IMR-90 (cell line): ENCODE results near the gene DNAH8. TPM values are rescaled to one million over a fixed set of nuclear protein-coding genes. Genes with fewer than 3 reads are reported as not detected.

Experiments used
- ATAC-seq: fragments of 200-7000 bp; cut with Tn5 transposase; 2 replicates; pipeline ENCODE4 v1.9.1; 2020; ENCODE audit warnings: low read depth, mild to moderate bottlenecking, moderate library complexity
- BruUV-seq: library from RNA; stranded (reverse); fragments of 400-500 nt; replicated peaks from 2 replicates; lab custom pipeline; 2021; lab: Mats Ljungman, UMichigan
- CTCF ChIA-PET: fragments of 300-600 bp; formaldehyde crosslinking; extraction: SDS; loops from one replicate; lab custom pipeline; 2021; ENCODE audit warnings: antibody characterized with exemption; lab: Yijun Ruan, JAX
- POLR2A ChIA-PET: fragments of 300-600 bp; sonication (Branson Sonifier 250); formaldehyde crosslinking; loops from one replicate; lab custom pipeline; 2022; ENCODE audit warnings: antibody characterized with exemption; ENCODE audit not compliant: unreplicated experiment; lab: Charles Lee
- DNase-seq: peaks from one replicate; pipeline ENCODE4 v3.0.0; 2013
- H2AFZ ChIP-seq: replicated peaks from 2 replicates; pipeline ENCODE3; 2013; ENCODE audit warnings: low read length, mild to moderate bottlenecking; ENCODE audit not compliant: poor library complexity
- H2AK5ac ChIP-seq: 2 replicates; pipeline ENCODE4 v1.6.1; 2013; ENCODE audit warnings: low read depth, low read length, inconsistent platforms
- H2AK9ac ChIP-seq: replicated peaks from 2 replicates; pipeline ENCODE3; 2013; ENCODE audit warnings: mild to moderate bottlenecking, low read depth, low read length, moderate library complexity; ENCODE audit not compliant: poor library complexity
- H2BK120ac ChIP-seq: 2 replicates; pipeline ENCODE4 v1.6.1; 2013; ENCODE audit warnings: low read depth, low read length, inconsistent platforms
- H2BK15ac ChIP-seq: 3 replicates; pipeline ENCODE4 v1.6.1; 2013; ENCODE audit warnings: low read depth, low read length, inconsistent platforms
- H2BK20ac ChIP-seq: 2 replicates; pipeline ENCODE4 v1.6.1; 2013; ENCODE audit warnings: low read depth, mild to moderate bottlenecking, inconsistent platforms, low read length, moderate library complexity
- H2BK5ac ChIP-seq: 2 replicates; pipeline ENCODE4 v1.6.1; 2013; ENCODE audit warnings: mild to moderate bottlenecking, low read depth, low read length, inconsistent platforms; ENCODE audit not compliant: poor library complexity, severe bottlenecking
- H3K14ac ChIP-seq: replicated peaks from 2 replicates; pipeline ENCODE4 v1.6.1; 2013; ENCODE audit warnings: low read depth, low read length, inconsistent platforms
- H3K18ac ChIP-seq: 2 replicates; pipeline ENCODE4 v1.6.1; 2013; ENCODE audit warnings: low read depth, low read length, control low read depth
- H3K23ac ChIP-seq: 2 replicates; pipeline ENCODE4 v1.6.1; 2013; ENCODE audit warnings: low read depth, low read length, inconsistent platforms
- H3K27ac ChIP-seq: 2 replicates; pipeline ENCODE4 v1.5.1; 2013; ENCODE audit warnings: mild to moderate bottlenecking, control low read depth, low read length; ENCODE audit not compliant: insufficient read depth
- H3K27me3 ChIP-seq: 2 replicates; pipeline ENCODE4 v1.6.1; 2013; ENCODE audit warnings: low read length; ENCODE audit not compliant: control insufficient read depth, insufficient read depth
- H3K36me3 ChIP-seq: 2 replicates; pipeline ENCODE4 v1.6.1; 2013; ENCODE audit warnings: low read length, mixed read lengths; ENCODE audit not compliant: control insufficient read depth, insufficient read depth
- H3K4ac ChIP-seq: 2 replicates; pipeline ENCODE4 v1.6.1; 2013; ENCODE audit warnings: low read depth, low read length, inconsistent platforms
- H3K4me1 ChIP-seq: 2 replicates; pipeline ENCODE4 v1.6.1; 2013; ENCODE audit warnings: low read length, mixed read lengths; ENCODE audit not compliant: control insufficient read depth, insufficient read depth
- H3K4me2 ChIP-seq: 2 replicates; pipeline ENCODE4 v1.6.1; 2013; ENCODE audit warnings: low read depth, mild to moderate bottlenecking, control low read depth, low read length, moderate library complexity
- H3K4me3 ChIP-seq: 2 replicates; pipeline ENCODE4 v1.5.1; 2013; ENCODE audit warnings: low read depth, mild to moderate bottlenecking, control low read depth, low read length, moderate library complexity; ENCODE audit not compliant: insufficient read depth
- H3K56ac ChIP-seq: 2 replicates; pipeline ENCODE4 v1.6.1; 2013; ENCODE audit warnings: low read length, inconsistent platforms; ENCODE audit not compliant: insufficient read depth; ENCODE audit errors: extremely low read depth
- H3K79me1 ChIP-seq, 2 experiments: 2 replicates each; pipeline ENCODE4 v1.6.1; 2013; ENCODE audit warnings: low read length in 2 of 2, inconsistent platforms in 1 of 2, low read depth in 1 of 2
- H3K9ac ChIP-seq: 2 replicates; pipeline ENCODE4 v1.6.1; 2013; ENCODE audit warnings: low read depth, low read length, control low read depth
- H3K9me1 ChIP-seq: 2 replicates; pipeline ENCODE4 v1.6.1; 2013; ENCODE audit warnings: low read length, inconsistent platforms; ENCODE audit not compliant: insufficient read depth
- H3K9me3 ChIP-seq: 2 replicates; pipeline ENCODE4 v1.6.1; 2013; ENCODE audit warnings: low read length; ENCODE audit not compliant: control insufficient read depth, insufficient read depth
- H4K20me1 ChIP-seq: 2 replicates; pipeline ENCODE4 v1.6.1; 2013; ENCODE audit warnings: low read length, inconsistent platforms; ENCODE audit not compliant: insufficient read depth
- H4K5ac ChIP-seq: 2 replicates; pipeline ENCODE4 v1.6.1; 2013; ENCODE audit warnings: mild to moderate bottlenecking, low read depth, low read length, control low read depth
- H4K8ac ChIP-seq, 2 experiments: 2 replicates each; pipeline ENCODE4 v1.6.1; 2013; ENCODE audit warnings: low read depth in 2 of 2, low read length in 2 of 2, control low read depth in 1 of 2, inconsistent platforms in 1 of 2
- H4K91ac ChIP-seq: 2 replicates; pipeline ENCODE4 v1.6.1; 2013; ENCODE audit warnings: low read depth, low read length, inconsistent platforms; ENCODE audit not compliant: insufficient read depth
- BHLHE40 ChIP-seq: fragments of 150-350 bp; IDR thresholded peaks from 2 replicates; pipeline ENCODE4 v1.6.1; 2016; ENCODE audit warnings: mild to moderate bottlenecking, low read depth, low read length
- CEBPB ChIP-seq: IDR thresholded peaks from 2 replicates; pipeline ENCODE4 v1.6.1; 2012; ENCODE audit warnings: low read depth, low read length, improper control_type of control experiment
- CHD1 ChIP-seq: IDR thresholded peaks from 2 replicates; pipeline ENCODE4 v1.6.1; 2012; ENCODE audit warnings: low read depth, low read length, improper control_type of control experiment
- CTCF ChIP-seq: conservative IDR thresholded peaks from 2 replicates; pipeline ENCODE4 v1.5.1; 2012; ENCODE audit warnings: mild to moderate bottlenecking, low read depth, low read length, improper control_type of control experiment
- FOS ChIP-seq: fragments of 150-350 bp; IDR thresholded peaks from 2 replicates; pipeline ENCODE4 v1.6.1; 2016; ENCODE audit warnings: low read depth, low read length
- MAZ ChIP-seq: IDR thresholded peaks from 2 replicates; pipeline ENCODE4 v1.6.1; 2012; ENCODE audit warnings: low read depth, mild to moderate bottlenecking, low read length, improper control_type of control experiment, moderate library complexity, borderline replicate concordance
- MXI1 ChIP-seq: IDR thresholded peaks from 2 replicates; pipeline ENCODE4 v1.6.1; 2012; ENCODE audit warnings: low read depth, mild to moderate bottlenecking, low read length, moderate library complexity, borderline replicate concordance
- RAD21 ChIP-seq: IDR thresholded peaks from 2 replicates; pipeline ENCODE4 v1.6.1; 2012; ENCODE audit warnings: low read length, improper control_type of control experiment
- RCOR1 ChIP-seq: IDR thresholded peaks from 2 replicates; pipeline ENCODE4 v1.6.1; 2012; ENCODE audit warnings: mild to moderate bottlenecking, low read length, improper control_type of control experiment; ENCODE audit not compliant: insufficient replicate concordance
- RFX5 ChIP-seq: IDR thresholded peaks from 2 replicates; pipeline ENCODE4 v1.8.0; 2012; ENCODE audit warnings: low read depth, mild to moderate bottlenecking, low read length, moderate library complexity
- SMC3 ChIP-seq: fragments of 150-350 bp; IDR thresholded peaks from 2 replicates; pipeline ENCODE4 v1.6.1; 2016; ENCODE audit warnings: low read depth, mild to moderate bottlenecking, antibody characterized with exemption, low read length, moderate library complexity
- USF2 ChIP-seq: fragments of 150-350 bp; IDR thresholded peaks from 2 replicates; pipeline ENCODE4 v1.6.1; 2017; ENCODE audit warnings: mild to moderate bottlenecking, antibody characterized with exemption, low read length, low read depth
- WGBS, 2 experiments: methylation state at CpG; one replicate each; pipeline versions ENCODE4 v1.1.5 to v1.1.7; 2013; ENCODE audit warnings: missing lambda C conversion rate in 2 of 2; ENCODE audit not compliant: insufficient read length in 1 of 2; ENCODE audit errors: extremely low coverage in 2 of 2; 5-methylcytosine and 5-hydroxymethylcytosine counted together
- dilution Hi-C: fragments of 300-500 bp; cut with HindIII; formaldehyde crosslinking; loops from one replicate; pipeline ENCODE4 v1.14.3; 2018; ENCODE audit warnings: low sequenced_read_pairs; ENCODE audit not compliant: unreplicated experiment
- in situ Hi-C: fragments of 300-500 bp; cut with MboI; formaldehyde crosslinking; loops from 3 replicates; pipeline ENCODE4 v1.14.3; 2019; ENCODE audit warnings: low sequenced_read_pairs, inconsistent platforms, mixed read lengths
- intact Hi-C: fragments of 100-400 bp; cut with micrococcal nuclease; formaldehyde crosslinking; loops from 2 replicates; pipeline ENCODE4 v1.10.0; 2022
- polyA plus RNA-seq, 3 experiments: library from polyadenylated mRNA; depleted of rRNA; stranded (reverse); fragments of >200 nt; gene quantifications; 2 replicates each; pipeline ENCODE4 v1.2.3, GENCODE V29; 2012; ENCODE audit warnings: low replicate concordance in 1 of 3
- total RNA-seq: library from RNA; depleted of rRNA; stranded (reverse); fragments of >200 nt; gene quantifications from 2 replicates; pipeline ENCODE4 v1.2.3, GENCODE V29; 2012

The DNAH8 gene
- total and polyA plus RNA-seq, 2 of the 4 experiments (the other 2 are of a cell fraction) = not detected

- Histone ChIP-seq H3K27ac (no peak overlapping the region), H3K4me1 (no peaks in the 10 kb centered on the region), H4K20me1 (no peaks in the 10 kb centered on the region), H3K9ac (no peak overlapping the region), H2BK120ac (no peak overlapping the region), H3K4ac (no peak overlapping the region), H2AK5ac (no peak overlapping the region), H3K14ac (no peak overlapping the region), H3K27me3 (peaks cover 30% of the 10 kb centered on the region), H2BK5ac (no peak overlapping the region), H3K4me3 (no peak overlapping the region), H2AFZ (no peak overlapping the region), H3K36me3 (no peaks in the 10 kb centered on the region), H3K4me2 (no peak overlapping the region), H3K56ac (no peak overlapping the region), H3K79me1 (no peaks in the 10 kb centered on the region), H3K9me3 (no peaks in the 10 kb centered on the region), H3K9me1 (no peaks in the 10 kb centered on the region), H2BK15ac (no peak overlapping the region), H4K8ac (no peak overlapping the region), H4K91ac (no peak overlapping the region), H2AK9ac (no peak overlapping the region), H3K18ac (no peak overlapping the region), H2BK20ac (no peak overlapping the region), H3K23ac (no peak overlapping the region), H4K5ac (no peak overlapping the region)
- no TSS peak for BruUV-seq
- dilution Hi-C loops (no loop called here), in situ Hi-C loops (no loop called here), intact Hi-C loops (no loop called here)
- ATAC-seq (no peak), DNase-seq (no peak)
- POLR2A ChIA-PET = no interaction called here
- TF ChIP-seq MAZ = no peak
- TF ChIP-seq RFX5 = no peak
- TF ChIP-seq USF2 = no peak
- TF ChIP-seq CEBPB = no peak
- no peak for TF ChIP-seq MXI1
- no peak for TF ChIP-seq RAD21
- TF ChIP-seq RCOR1 = no peak
- no peak for TF ChIP-seq FOS
- TF ChIP-seq CTCF = no peak
- TF ChIP-seq BHLHE40 = no peak
- no peak for TF ChIP-seq CHD1
- no peak for TF ChIP-seq SMC3
- WGBS, 2 experiments = 100% methylated on average over 1 of the region's 2 CpGs; no CpG with 5 or more reads in 1 of the 2 experiments
- CTCF ChIA-PET = no interaction called here
Observed at GRCh38 chr6:38716825-38717224, 1.7 kb downstream of the DNAH8 start.
